GM12892 (cell line): ENCODE measurements around the gene NTSR1.

Source experiments
- POLR2AphosphoS5 ChIP-seq: IDR thresholded peaks from 2 replicates; pipeline ENCODE4 v1.6.1; 2011; ENCODE audit warnings: low read depth, low read length, control low read depth
- TAF1 ChIP-seq: IDR thresholded peaks from 2 replicates; pipeline ENCODE4 v1.6.1; 2011; ENCODE audit warnings: low read depth, mild to moderate bottlenecking, control low read depth, low read length, borderline replicate concordance

DNA sequence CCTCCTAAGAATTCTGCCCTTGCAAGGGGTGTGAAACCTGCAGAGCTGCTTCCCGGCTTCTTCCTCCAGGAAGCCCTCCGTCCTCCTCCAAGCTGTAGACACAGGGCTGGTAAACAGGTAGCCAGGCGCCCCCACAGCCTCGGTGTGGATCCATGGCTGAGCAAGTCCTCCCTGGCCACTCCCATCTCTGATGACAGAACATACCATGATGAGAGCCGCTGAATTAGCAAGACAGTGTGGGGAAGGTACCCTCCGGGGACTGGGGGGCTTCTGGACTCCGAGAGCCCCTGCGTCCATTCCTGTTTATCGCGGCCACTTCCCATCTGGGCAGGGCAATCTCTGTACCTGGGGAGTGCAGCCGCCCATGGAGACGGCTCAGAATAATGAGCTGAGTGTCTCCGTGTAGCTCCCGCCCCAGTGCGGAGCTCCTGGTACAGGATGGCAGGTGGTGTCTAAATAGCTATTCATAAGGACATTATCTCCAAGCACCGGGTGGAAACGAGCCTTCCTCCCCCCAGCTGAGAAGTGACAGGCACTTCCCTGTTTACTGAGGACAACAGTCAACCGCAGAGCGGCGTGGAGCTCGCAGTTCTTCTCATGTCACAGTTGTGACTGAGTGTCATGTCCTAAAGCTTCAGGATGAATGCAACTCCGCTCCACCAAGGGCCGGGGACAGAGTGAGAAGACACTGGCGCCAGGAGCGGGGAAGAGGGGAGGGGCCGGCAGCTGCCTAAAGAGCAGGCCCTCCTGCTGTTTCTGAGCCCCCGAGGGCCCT lies 22.7 kb upstream of the NTSR1 start:
- TF ChIP-seq TAF1 (no peak), POLR2AphosphoS5 (no peak)
